Retinal pigment epithelial cell (primary cell): Measurements from ENCODE around the gene PRKG1.

Experiments used
- DNase-seq: peaks from one replicate; pipeline ENCODE4 v3.0.0-alpha.2; 2010; ENCODE audit warnings: low read depth
- H3K4me3 ChIP-seq: 2 replicates; pipeline ENCODE4 v1.5.1; 2011; ENCODE audit warnings: mild to moderate bottlenecking, low read length, control low read depth, moderate library complexity
- TF ChIP-seq, protein P1 (sequence below): conservative IDR thresholded peaks from 2 replicates; pipeline ENCODE4 v1.5.1; 2011; ENCODE audit warnings: low read depth, low read length, control low read depth, inconsistent platforms

Gene PRKG1

DNA sequence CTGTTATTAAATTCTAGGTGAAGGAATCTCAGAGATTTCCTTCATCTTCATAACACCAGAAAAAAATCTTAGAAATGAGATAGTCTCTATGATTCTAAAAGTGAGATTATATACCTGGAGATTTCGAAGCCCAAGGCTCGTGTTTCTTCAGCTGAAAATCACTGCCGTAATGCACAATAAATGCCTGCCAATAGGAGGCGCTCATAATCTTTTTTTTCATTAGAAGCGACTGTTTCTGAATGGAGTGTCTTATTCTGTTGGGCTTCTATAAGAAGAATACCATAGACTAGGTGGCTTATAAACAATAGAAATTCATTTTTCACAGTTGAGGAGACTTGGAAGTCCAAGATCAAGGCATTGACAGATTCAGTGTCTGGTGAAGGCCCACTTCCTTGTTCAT, 294.7 kb downstream of the PRKG1 start:
- TF ChIP-seq, protein P1, sequence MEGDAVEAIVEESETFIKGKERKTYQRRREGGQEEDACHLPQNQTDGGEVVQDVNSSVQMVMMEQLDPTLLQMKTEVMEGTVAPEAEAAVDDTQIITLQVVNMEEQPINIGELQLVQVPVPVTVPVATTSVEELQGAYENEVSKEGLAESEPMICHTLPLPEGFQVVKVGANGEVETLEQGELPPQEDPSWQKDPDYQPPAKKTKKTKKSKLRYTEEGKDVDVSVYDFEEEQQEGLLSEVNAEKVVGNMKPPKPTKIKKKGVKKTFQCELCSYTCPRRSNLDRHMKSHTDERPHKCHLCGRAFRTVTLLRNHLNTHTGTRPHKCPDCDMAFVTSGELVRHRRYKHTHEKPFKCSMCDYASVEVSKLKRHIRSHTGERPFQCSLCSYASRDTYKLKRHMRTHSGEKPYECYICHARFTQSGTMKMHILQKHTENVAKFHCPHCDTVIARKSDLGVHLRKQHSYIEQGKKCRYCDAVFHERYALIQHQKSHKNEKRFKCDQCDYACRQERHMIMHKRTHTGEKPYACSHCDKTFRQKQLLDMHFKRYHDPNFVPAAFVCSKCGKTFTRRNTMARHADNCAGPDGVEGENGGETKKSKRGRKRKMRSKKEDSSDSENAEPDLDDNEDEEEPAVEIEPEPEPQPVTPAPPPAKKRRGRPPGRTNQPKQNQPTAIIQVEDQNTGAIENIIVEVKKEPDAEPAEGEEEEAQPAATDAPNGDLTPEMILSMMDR = no peak
- H3K4me3 ChIP-seq = no peak overlapping the region
- DNase-seq = no peak

GRCh38 chr10:51369903-51370302, 295.6 kb downstream of the PRKG1 start:
- no peak for DNase-seq
- TF ChIP-seq, protein P1 = no peak
- H3K4me3 ChIP-seq = no peak overlapping the region

- H3K4me3 ChIP-seq = no peak overlapping the region
- DNase-seq = no peak
- TF ChIP-seq, protein P1 = no peak
Observed at GRCh38 chr10:51371743-51372142, 297.5 kb downstream of the PRKG1 start.

DNA sequence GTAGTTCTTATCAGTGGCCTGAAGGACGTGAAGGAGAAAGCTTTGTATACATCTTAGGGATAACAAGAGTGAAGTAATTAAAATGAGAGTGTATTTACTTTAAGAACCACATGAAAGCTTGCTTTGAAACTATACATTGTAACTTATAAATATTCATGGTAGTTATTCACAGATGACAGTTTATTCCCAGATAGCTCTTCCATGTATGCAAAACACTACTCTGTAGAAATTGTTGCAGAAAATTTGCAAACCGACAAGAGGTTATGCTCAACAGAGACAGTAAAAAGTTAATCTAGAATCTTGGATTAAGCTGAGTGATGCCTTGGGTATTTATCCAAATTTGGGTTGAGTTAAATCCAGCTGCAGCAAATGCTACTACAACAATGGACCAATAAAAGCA, 301.5 kb downstream of the PRKG1 start:
- DNase-seq = no peak
- H3K4me3 ChIP-seq = no peak overlapping the region
- TF ChIP-seq, protein P1 = no peak

GRCh38 chr10:51377070-51377931, 303.0 kb downstream of the PRKG1 start:
- no peak overlapping the region for H3K4me3 ChIP-seq
- DNase-seq = no peak
- TF ChIP-seq, protein P1 = no peak

GRCh38 chr10:51377932-51378599, 303.8 kb downstream of the PRKG1 start:
- no peak for DNase-seq
- H3K4me3 ChIP-seq = no peak overlapping the region
- TF ChIP-seq, protein P1 = no peak
